ENCODE data around the gene SLC26A11.
"Not testable (repeated sequence)": the region's sequence is repeated elsewhere in the genome, so short reads cannot be mapped to it uniquely, and the experiment has no call there.

The SLC26A11 gene

GRCh38 chr17:80243526-80244433 lies 23.6 kb downstream of the SLC26A11 start:
- DNase-seq (ENCODE audit: low spot score), result no peak

DNA sequence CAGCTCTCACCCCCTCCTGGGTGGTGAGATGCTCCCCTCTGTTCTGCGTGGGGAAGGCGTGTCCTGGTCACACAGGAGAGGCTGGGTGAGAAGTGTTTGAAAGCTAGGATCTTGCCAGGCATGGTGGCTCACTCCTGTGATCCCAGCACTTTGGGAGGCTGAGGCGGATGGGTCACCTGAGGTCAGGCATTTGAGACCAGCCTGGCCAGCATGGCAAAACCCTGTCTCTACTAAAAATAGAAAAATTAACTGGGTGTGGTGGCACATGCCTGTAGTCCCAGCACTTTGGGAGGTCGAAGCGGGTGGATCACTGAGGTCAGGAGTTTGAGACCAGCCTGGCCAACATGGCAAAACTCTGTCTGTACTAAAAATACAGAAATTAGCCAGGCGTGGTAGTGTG lies 24.2 kb downstream of the SLC26A11 start:
- DNase-seq (ENCODE audit: low spot score), result not testable (repeated sequence)

- no peak for DNase-seq (ENCODE audit: low spot score)
Measured at GRCh38 chr17:80244871-80245509, 24.8 kb downstream of the SLC26A11 start.

- DNase-seq (ENCODE audit: low spot score), result no peak
Measured at GRCh38 chr17:80245566-80246265, 25.5 kb downstream of the SLC26A11 start.

- DNase-seq (ENCODE audit: low spot score), result no peak
Measured at GRCh38 chr17:80246266-80246681, 26.0 kb downstream of the SLC26A11 start.

DNA sequence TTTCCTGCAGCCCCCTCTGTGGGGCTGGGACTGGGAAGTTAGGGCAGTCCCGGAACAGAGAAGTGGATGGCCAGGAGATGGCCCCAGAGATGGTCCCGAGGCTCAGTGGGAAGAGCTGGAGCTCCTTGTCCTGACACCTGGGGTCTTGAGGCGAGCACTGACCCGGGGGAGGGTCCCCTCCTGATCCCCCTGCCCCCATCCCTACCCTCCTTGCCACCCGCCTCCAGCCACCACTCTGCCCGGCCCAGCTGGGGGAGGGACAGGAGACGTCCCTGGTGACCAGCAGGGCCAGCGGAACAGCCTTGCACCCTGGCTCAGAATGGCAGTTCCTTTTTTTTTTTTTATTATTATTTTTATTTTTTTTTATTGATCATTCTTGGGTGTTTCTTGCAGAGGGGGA lies 26.5 kb downstream of the SLC26A11 start:
- DNase-seq (ENCODE audit: low spot score), result no peak

DNA sequence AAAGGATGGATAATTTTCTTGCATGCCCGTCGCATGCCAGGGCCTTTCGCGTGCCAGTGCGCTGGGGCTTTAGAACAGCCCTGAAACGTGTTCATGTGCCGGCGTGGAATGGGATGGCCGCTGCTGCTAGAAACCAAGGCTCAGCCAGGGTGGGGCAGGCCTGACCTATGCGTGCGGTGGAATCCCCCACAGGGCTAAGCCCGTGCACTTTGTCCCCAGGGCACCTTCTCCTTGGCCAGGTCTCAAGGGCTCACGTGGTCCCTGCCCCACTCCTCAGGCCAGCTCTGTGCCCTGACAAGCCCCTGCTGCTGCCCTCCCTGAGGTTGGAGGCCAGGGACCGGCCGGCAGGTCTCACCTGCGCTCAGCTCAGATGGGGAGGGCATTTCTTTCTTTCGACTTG lies 27.3 kb downstream of the SLC26A11 start:
- no peak for DNase-seq (ENCODE audit: low spot score)

DNA sequence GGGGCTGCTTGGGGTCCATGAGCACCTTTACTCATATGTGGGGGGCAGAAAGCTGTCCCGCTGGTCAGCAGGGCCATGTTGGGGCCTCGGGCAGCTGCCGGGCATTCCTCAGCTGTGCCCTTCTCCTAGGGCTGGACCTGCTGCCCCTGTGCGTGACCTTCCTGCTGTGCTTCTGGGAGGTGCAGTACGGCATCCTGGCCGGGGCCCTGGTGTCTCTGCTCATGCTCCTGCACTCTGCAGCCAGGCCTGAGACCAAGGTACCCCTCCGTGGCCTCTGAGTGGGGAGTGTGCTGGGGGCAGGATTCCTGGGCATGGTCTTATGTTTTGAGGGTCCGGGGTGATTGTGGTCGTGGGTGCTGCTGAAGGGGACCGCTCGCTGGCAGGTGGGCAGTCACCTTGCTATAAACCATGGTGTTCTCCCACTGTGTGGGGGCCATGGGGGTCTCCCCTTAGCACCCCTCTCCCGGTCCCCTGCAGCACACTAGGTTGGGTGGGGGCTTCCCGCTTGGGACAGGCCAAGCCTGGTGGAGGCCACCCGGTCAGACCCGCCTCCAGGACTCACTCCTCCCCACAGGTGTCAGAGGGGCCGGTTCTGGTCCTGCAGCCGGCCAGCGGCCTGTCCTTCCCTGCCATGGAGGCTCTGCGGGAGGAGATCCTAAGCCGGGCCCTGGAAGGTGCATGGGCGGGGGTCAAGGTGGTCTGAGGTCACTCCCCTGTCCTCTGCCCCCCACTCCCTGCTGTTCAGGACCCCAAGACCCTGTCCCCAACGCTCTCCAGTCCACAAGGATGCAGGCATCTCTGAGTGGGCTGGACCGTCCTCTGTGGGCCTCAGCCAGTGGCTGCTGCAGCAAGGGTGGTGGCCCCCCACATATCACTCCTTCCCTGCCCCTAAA lies 28.0 kb downstream of the SLC26A11 start:
- no peak for DNase-seq (ENCODE audit: low spot score)

- DNase-seq (ENCODE audit: low spot score), result no peak
Measured at GRCh38 chr17:80248894-80249710, 28.9 kb downstream of the SLC26A11 start.

DNA sequence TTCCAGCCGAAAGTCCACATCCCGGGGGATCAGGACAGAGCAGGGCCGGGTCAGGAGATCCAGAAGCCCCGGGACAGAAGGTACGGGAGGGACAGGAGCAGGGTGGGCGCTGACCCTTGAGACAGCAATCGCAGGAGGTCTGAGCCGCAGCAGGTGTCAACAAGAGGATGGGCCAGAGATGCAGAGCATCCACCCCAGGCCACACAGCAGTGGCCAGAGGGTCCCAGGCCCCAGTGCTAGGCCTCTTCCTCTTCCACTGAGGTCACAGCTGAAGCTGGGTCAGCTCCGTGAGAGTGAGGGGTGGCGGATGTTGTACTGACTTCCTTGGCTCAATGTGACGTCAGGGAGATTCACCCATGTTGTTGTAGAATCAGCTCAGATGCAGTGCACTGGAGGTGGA lies 31.7 kb downstream of the SLC26A11 start:
- DNase-seq (ENCODE audit: low spot score), result no peak

DNA sequence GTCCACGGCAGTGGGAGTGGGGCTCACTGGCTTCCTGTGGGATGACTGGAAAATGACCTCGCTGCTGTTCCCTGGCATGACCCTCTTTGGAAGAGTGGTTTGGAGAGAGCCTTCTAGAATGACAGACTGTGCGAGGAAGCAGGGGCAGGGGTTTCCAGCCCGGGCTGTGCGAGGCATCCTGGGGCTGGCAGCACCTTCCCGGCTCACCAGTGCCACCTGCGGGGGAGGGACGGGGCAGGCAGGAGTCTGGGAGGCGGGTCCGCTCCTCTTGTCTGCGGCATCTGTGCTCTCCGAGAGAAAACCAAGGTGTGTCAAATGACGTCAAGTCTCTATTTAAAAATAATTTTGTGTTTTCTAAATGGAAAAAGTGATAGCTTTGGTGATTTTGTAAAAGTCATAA lies 32.6 kb downstream of the SLC26A11 start:
- no peak for DNase-seq (ENCODE audit: low spot score)

GRCh38 chr17:80253631-80254395 lies 33.6 kb downstream of the SLC26A11 start:
- DNase-seq (ENCODE audit: low spot score), result no peak

DNA sequence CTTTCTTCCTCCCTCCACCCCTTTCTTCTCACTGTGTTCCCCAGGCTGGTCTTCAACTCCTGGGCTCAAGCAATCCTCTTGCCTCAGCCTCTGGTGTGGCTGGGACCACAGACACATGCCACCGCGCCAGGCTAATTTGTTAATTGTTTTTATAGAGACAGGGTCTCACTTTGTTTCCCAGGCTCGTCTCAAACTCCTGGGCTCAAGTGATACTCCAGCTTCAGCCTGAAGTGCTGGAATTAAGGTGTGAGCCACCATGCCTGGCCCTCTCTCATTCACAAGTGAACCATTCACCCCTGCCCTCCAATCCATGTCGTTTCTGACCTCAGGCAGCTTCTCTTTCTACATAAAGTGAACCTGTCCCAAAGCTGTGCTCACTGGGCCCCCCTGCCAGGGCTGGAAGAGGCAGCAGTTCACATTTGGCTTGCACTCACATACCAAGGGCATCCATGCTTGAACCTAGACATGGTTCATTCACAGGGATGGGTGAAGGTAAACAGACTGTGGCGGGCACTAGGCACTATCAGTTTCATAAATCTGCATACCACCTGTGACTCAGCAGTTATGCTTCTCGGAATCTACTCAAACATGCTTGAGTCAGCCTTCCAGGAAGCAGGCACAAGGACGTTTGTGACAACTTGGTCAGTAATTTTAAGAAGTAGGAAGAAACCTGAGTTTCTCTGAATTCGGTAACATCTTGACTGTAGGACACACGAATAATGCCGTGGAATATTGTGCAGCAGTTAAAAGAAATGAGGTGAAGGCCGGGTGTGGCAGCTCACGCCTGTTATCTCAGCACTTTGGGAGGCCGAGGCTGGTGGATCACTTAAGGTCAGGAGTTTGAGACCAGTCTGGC lies 34.4 kb downstream of the SLC26A11 start:
- peak; percentile 90 for DNase-seq (ENCODE audit: low spot score)

DNA sequence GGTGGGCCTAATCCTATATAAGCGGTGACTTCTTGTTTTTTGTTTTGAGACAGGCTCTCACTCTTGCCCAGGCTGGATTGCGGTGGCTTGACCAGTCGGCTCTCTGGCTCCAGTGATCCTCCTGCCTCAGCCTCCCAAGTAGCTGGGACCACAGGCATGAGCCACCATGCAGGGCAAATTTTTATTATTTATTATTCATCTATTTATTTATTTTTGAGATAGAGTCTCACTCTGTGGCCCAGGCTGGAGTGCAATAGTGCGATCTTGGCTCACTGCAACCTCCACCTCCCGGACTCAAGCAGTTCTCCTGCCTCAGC lies 35.8 kb downstream of the SLC26A11 start:
- no peak for DNase-seq (ENCODE audit: low spot score)

DNA sequence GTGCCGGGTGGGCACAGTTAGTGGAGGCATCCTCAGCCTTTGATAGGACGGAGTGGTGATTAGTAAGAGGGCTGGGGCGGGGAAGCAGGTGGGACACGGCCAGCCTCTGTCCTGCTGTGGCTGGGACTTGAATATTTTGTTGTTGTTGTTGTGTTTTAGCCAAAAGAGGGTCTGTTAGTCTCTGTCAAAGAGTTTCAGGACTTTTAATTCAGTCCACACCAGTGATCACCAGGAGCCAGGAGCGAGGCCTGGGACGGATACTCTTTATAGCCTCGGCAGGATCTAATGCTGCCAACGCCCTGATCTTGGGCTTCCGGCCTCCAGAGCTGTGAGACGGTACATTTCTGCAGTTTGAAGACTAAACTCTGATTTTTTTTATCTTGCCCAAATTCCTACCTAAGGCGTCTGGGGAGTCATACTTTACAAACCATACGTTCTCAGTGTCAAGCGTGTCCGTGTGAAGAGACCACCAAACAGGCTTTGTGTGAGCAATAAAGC lies 37.5 kb downstream of the SLC26A11 start:
- DNase-seq (ENCODE audit: low spot score), result no peak

- DNase-seq (ENCODE audit: low spot score), result not testable (repeated sequence)
Measured at GRCh38 chr17:80258296-80258695, 38.1 kb downstream of the SLC26A11 start.

DNA sequence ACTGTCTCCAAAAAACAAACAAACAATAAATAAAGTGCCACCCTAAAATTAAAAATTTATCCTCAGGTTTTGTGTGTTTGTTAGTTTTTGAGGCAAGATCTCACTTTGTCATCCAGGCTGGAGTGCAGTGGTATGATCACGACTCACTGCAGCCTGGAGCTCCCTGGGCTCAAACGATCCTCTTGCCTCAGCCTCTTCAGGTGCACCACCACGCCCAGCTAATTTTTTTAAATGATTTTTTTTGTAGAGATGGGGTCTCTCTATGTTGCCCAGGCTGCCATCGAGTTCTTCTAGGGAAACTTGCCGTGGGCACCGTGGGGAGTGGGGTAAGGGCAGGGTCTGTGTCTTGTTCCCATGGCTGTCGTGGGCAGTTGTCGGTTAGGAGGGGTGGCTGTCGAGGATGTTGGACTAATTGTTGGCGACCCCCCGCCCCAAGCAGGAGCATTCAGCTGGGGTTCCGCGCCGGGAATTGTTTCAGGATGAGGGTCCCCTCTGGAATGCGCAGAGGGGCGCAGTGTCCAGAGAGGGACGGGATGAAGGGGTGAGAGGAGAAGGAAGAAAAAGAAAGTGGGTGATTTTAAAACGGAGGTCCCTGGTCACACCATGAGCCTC lies 39.3 kb downstream of the SLC26A11 start:
- no peak for DNase-seq (ENCODE audit: low spot score)

GRCh38 chr17:80260069-80260535 lies 39.9 kb downstream of the SLC26A11 start:
- peak; percentile 57 for DNase-seq (ENCODE audit: low spot score)

DNA sequence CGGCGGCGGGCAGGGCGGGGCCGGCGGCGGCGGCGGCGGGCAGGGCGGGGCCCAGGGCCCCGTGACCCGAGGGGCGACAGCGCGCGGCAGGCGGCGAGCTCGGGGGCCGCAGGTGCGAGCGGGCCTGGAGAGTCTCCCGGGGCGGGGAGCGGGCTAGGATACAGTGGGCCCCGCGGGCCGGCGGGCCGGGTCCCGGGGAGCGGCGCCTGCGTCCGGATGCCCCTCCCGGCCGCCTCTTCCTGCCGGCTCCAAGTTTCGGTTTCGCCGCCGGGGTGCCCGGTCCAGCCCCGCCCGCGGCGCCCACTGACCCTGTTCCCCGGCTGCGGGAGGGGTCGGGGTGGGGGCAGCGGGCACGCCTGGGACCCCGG lies 40.5 kb downstream of the SLC26A11 start, which contains the start of gene RNF213:
Gene RNF213 (plus strand): TSS at position 62 of the 368 bp plus-strand sequence. CDS start 2,830 bp downstream, outside the sequence.
- DNase-seq (ENCODE audit: low spot score), result no peak

Data from kidney capillary endothelial cell (primary cell).